Activated naive CD4-positive, alpha-beta T cell treated with anti-CD3 and anti-CD28 coated beads, Interleukin-2, amount 10 ng/mL, durations not matched to agents 7 days and 5 days (primary cell): ENCODE measurements around the gene LENG1.
"Not testable (repeated sequence)": the region's sequence is repeated elsewhere in the genome, so short reads cannot be mapped to it uniquely, and the experiment has no call there.

Experiments used
- CTCF ChIA-PET: fragments of 350-600 bp; sonication (Branson Sonifier 250); formaldehyde crosslinking; loops from one replicate; lab custom pipeline; 2021; ENCODE audit warnings: antibody characterized with exemption; lab: Charles Lee
- DNase-seq: peaks from one replicate; pipeline ENCODE4 v3.0.0-alpha.2; 2020
- H3K27ac Mint-ChIP-seq: one replicate; pipeline ENCODE4 v1.8.0; 2021; ENCODE audit warnings: mild to moderate bottlenecking, moderate library complexity, mixed read lengths
- H3K27me3 Mint-ChIP-seq: one replicate; pipeline ENCODE4 v1.8.0; 2021; ENCODE audit warnings: mild to moderate bottlenecking, mixed read lengths
- H3K36me3 Mint-ChIP-seq: one replicate; pipeline ENCODE4 v1.8.0; 2021; ENCODE audit warnings: mixed read lengths
- H3K4me1 Mint-ChIP-seq: one replicate; pipeline ENCODE4 v1.8.0; 2021; ENCODE audit warnings: mixed read lengths
- H3K4me3 Mint-ChIP-seq: one replicate; pipeline ENCODE4 v1.8.0; 2021; ENCODE audit warnings: mild to moderate bottlenecking, moderate library complexity, mixed read lengths
- H3K9me3 Mint-ChIP-seq: one replicate; pipeline ENCODE4 v1.8.0; 2021; ENCODE audit warnings: mixed read lengths

LENG1 gene

DNA sequence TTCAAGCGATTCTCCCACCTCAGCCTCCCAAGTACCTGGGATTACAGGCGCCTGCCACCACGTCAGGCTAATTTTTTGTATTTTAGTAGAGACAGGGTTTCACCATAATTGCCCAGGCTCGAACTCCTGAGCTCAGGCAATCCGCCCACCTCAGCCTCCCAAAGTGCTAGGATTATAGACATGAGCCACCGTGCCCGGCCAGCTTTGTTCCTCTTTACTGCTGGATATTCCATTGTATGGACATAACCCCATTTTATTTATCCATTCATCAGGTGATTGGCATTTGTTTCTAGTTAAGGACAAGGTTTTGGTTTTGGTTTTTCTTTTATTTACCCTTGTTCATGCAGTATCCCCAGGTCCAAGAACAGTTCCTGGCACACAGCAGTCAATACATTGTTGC, 37.0 kb upstream of the LENG1 start:
- CTCF ChIA-PET: interaction anchor here (1.5 kb wide), 1 partner anchor 27 kb away, joined by 4 read pairs; no protein-coding TSS in a partner anchor
- H3K27ac Mint-ChIP-seq: no peak overlapping the region
- peaks cover 24% of the 10 kb centered on the region for H3K36me3 Mint-ChIP-seq
- no peaks in the 10 kb centered on the region for H3K9me3 Mint-ChIP-seq
- H3K4me1 Mint-ChIP-seq: peaks cover 29% of the 10 kb centered on the region
- no peak overlapping the region for H3K4me3 Mint-ChIP-seq
- H3K27me3 Mint-ChIP-seq: no peaks in the 10 kb centered on the region
- no peak for DNase-seq

DNA sequence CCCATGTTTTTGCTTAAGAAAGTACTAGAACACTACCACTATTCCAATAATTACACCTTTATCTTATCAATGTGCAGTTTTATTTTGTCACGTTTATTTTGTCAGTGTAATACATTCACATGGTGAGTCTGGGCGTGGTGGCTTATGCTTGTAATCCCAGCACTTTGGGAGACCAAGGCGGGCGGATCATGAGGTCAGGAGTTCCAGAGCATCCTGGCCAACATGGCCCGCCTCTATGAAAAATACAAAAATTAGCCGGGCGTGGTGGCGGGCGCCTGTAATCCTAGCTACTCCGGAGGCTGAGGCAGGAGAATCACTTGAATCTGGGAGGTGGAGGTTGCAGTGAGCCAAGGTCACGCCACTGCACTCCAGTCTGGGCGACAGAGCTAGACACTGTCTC, 34.9 kb upstream of the LENG1 start:
- H3K27ac Mint-ChIP-seq, H3K4me3 Mint-ChIP-seq: not testable (repeated sequence)
- CTCF ChIA-PET: interaction anchor here (0.9 kb wide), 1 partner anchor 25 kb away, joined by 3 read pairs; no protein-coding TSS in a partner anchor

DNA sequence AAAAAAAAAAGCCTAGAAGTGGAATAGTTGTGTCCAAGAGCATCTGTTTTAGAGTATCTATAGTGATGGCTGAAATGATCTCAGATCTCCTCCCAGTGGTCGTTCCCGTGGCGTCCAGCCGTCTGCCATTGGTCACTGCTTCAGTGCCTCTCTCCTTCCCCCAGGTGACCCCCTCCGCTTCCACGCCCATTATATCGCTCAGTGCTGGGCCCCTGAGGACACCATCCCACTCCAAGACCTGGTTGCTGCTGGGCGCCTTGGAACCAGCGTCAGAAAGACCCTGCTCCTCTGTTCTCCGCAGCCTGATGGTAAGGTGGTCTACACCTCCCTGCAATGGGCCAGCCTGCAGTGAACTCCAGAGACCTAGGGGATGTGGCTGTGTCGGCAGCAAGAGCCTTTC, 33.5 kb upstream of the LENG1 start:
- no peak overlapping the region for H3K27ac Mint-ChIP-seq
- no peaks in the 10 kb centered on the region for H3K9me3 Mint-ChIP-seq
- peaks cover 28% of the 10 kb centered on the region for H3K4me1 Mint-ChIP-seq
- DNase-seq: no peak
- no peaks in the 10 kb centered on the region for H3K27me3 Mint-ChIP-seq
- H3K4me3 Mint-ChIP-seq: peak overlapping the region; percentile 89
- peaks cover 16% of the 10 kb centered on the region for H3K36me3 Mint-ChIP-seq
- CTCF ChIA-PET: interaction anchor here (0.7 kb wide), 1 partner anchor 74 kb away, joined by 3 read pairs; no protein-coding TSS in a partner anchor

More for the DNA sequence above, 34.9 kb upstream of the LENG1 start:
- H3K27me3 Mint-ChIP-seq, DNase-seq, H3K9me3 Mint-ChIP-seq: not testable (repeated sequence)
- H3K36me3 Mint-ChIP-seq: peaks cover 16% of the 10 kb centered on the region
- H3K4me1 Mint-ChIP-seq: peaks cover 25% of the 10 kb centered on the region

- H3K4me3 Mint-ChIP-seq: peak overlapping the region; percentile 89
- peaks cover 18% of the 10 kb centered on the region for H3K36me3 Mint-ChIP-seq
- CTCF ChIA-PET: interaction anchor here (0.7 to 1.2 kb wide), 2 partner anchors 74 to 75 kb away, joined by 3 read pairs; no protein-coding TSS in a partner anchor
- peaks cover 39% of the 10 kb centered on the region for H3K4me1 Mint-ChIP-seq
- peak overlapping the region; percentile 88 for H3K27ac Mint-ChIP-seq
- no peaks in the 10 kb centered on the region for H3K9me3 Mint-ChIP-seq
- no peak for DNase-seq
- H3K27me3 Mint-ChIP-seq: no peaks in the 10 kb centered on the region
Observed at GRCh38 chr19:54191811-54192453, 32.4 kb upstream of the LENG1 start.

- Mint-ChIP-seq H3K36me3 (peaks cover 21% of the 10 kb centered on the region), H3K27ac (peak within 1 kb of the TSS; percentile 96), H3K4me1 (peaks cover 44% of the 10 kb centered on the region), H3K9me3 (no peaks in the 10 kb centered on the region), H3K4me3 (peak within 1 kb of the TSS; percentile 89), H3K27me3 (no peaks in the 10 kb centered on the region)
- DNase-seq: peak; percentile 89
- CTCF ChIA-PET: interaction anchor here (1.2 kb wide), 1 partner anchor 74 kb away, joined by 3 read pairs; no protein-coding TSS in a partner anchor
Observed at GRCh38 chr19:54191011-54191810, 31.7 kb upstream of the LENG1 start, which contains the start of gene TSEN34. Gene TSEN34, plus strand, starts transcription at chr19:54191308. Its CDS starts 57 bp downstream, at chr19:54191365.

GRCh38 chr19:54190503-54191010, 31.0 kb upstream of the LENG1 start:
- DNase-seq: peak; percentile 100
- peaks cover 20% of the 10 kb centered on the region for H3K36me3 Mint-ChIP-seq
- peak overlapping the region; percentile 96 for H3K27ac Mint-ChIP-seq
- H3K4me3 Mint-ChIP-seq: peak overlapping the region; percentile 89
- peaks cover 46% of the 10 kb centered on the region for H3K4me1 Mint-ChIP-seq
- no peaks in the 10 kb centered on the region for H3K27me3 Mint-ChIP-seq
- no peaks in the 10 kb centered on the region for H3K9me3 Mint-ChIP-seq
- CTCF ChIA-PET: no interaction called here

DNA sequence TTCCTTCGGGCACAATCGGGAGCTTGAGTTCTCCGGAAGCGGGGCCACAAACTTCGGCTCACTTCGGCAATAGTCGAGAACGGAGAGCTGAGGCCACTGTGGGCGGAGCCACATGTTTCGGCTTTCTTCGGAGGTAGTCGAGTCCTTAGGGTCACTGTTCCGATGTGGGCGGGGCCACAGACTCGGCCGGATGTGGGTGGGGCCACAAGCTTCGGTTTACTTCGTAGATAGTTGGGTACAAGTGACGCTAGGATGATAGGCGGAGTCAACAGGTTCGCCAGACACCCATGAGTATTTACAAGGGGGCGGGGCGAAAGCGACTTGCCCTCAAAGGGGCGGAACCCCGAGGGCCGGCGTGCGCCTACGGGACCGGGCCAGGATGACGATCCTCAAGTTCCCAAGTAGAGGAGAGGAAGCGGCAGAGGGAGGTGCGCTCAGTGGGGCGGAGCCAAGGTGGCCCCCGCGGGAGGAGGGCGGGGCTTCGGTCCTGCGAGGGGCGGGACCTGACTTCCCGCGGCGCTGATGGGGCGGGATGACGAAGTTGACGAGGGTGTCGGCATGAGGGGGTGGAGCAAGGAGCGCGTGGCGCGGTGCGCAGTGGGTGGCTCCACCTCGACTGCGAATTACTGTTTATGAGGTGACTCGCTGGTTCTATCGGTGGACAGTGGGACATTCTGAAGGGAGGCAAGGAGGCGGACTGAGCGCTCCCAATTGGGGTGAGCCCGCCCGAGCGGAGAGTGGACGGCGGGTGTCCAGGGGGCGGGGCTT, 30.4 kb upstream of the LENG1 start:
- H3K9me3 Mint-ChIP-seq: no peaks in the 10 kb centered on the region
- H3K36me3 Mint-ChIP-seq: peaks cover 19% of the 10 kb centered on the region
- DNase-seq: peak; percentile 100
- peak overlapping the region; percentile 89 for H3K4me3 Mint-ChIP-seq
- CTCF ChIA-PET: interaction anchor here (0.7 to 2.5 kb wide), 5 partner anchors 9 to 37 kb away, joined by 3 to 10 read pairs (median 4); partner anchors contain the start of gene LENG1
- H3K27ac Mint-ChIP-seq: peak overlapping the region; percentile 96
- H3K4me1 Mint-ChIP-seq: peaks cover 45% of the 10 kb centered on the region
- no peaks in the 10 kb centered on the region for H3K27me3 Mint-ChIP-seq

GRCh38 chr19:54189145-54189734, 29.7 kb upstream of the LENG1 start, which contains the start of gene MBOAT7:
Gene MBOAT7, minus strand, starts transcription at chr19:54189580. Its CDS starts 1,072 bp downstream, at chr19:54188508.
- H3K36me3 Mint-ChIP-seq: peaks cover 17% of the 10 kb centered on the region
- CTCF ChIA-PET: interaction anchor here (0.7 to 2.5 kb wide), 5 partner anchors 9 to 38 kb away, joined by 3 to 10 read pairs (median 4); partner anchors contain the start of gene LENG1
- DNase-seq: no peak
- peak within 1 kb of the TSS; percentile 96 for H3K27ac Mint-ChIP-seq
- H3K27me3 Mint-ChIP-seq: no peaks in the 10 kb centered on the region
- H3K9me3 Mint-ChIP-seq: no peaks in the 10 kb centered on the region
- H3K4me3 Mint-ChIP-seq: peak within 1 kb of the TSS; percentile 89
- peaks cover 44% of the 10 kb centered on the region for H3K4me1 Mint-ChIP-seq

DNA sequence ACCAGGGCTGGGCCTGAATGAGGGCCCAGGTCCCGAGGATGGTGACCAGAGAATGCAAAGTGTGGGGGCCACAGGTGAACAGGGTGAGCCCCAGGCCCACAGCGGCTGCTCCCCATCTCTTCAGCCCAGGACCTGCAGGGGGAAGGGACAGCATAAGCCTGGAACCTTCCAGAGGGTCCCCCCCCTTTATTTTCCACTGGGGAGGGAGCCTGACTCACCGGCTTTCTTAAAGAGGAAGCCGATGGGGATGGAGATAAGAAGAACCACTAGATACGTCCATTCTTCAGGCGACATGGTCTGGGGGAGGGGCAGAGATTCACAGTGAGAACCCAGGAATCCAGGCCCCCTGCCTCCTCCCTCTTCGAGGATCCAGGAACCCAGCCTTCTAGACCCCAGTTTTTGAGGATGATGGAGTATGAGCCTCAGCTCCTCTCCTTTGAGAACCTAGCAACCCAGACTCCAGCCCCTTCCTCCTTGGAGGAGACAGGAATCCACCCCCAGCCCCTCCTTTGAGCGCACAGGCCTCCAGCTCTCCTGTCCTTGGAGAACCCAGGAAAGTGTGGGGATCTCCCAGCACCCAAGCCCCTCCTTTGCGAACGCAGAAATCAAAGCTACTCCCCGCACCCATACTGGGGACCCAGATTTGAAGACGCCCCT, 28.8 kb upstream of the LENG1 start:
- Mint-ChIP-seq H3K9me3 (no peaks in the 10 kb centered on the region), H3K36me3 (peaks cover 16% of the 10 kb centered on the region), H3K4me1 (peaks cover 43% of the 10 kb centered on the region), H3K27ac (peak overlapping the region; percentile 96), H3K4me3 (peak overlapping the region; percentile 89), H3K27me3 (no peaks in the 10 kb centered on the region)
- CTCF ChIA-PET: interaction anchor here (0.7 to 2.5 kb wide), 4 partner anchors 10 to 43 kb away, joined by 3 to 10 read pairs (median 4); no protein-coding TSS in a partner anchor
- DNase-seq: peak; percentile 70

DNA sequence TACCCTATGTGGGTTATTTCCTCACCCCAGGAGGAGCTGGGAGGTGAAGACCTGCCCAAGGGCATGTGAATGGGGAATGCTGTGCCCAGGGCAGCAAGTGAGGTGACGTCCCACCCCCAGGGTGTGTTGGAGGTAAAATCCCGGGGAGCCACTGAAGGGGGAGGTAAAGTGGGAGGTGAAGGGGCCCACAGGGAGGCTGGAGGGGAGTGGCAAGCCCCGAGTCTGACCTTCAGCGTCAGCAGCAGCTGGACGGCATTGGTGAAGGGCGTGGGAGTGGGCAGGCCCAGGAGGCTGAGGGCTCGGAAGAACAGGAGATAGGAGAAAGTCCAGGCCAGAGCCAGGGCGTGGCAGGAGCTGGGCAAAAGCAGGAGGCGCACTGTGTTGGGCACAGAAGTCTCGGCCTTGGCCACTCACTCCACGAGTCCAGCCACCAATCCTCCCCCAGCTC, 27.4 kb upstream of the LENG1 start:
- H3K36me3 Mint-ChIP-seq: peaks cover 12% of the 10 kb centered on the region
- peak overlapping the region; percentile 73 for H3K27ac Mint-ChIP-seq
- CTCF ChIA-PET: no interaction called here
- H3K4me3 Mint-ChIP-seq: peak overlapping the region; percentile 89
- H3K27me3 Mint-ChIP-seq: no peaks in the 10 kb centered on the region
- peaks cover 32% of the 10 kb centered on the region for H3K4me1 Mint-ChIP-seq
- H3K9me3 Mint-ChIP-seq: no peaks in the 10 kb centered on the region
- no peak for DNase-seq

DNA sequence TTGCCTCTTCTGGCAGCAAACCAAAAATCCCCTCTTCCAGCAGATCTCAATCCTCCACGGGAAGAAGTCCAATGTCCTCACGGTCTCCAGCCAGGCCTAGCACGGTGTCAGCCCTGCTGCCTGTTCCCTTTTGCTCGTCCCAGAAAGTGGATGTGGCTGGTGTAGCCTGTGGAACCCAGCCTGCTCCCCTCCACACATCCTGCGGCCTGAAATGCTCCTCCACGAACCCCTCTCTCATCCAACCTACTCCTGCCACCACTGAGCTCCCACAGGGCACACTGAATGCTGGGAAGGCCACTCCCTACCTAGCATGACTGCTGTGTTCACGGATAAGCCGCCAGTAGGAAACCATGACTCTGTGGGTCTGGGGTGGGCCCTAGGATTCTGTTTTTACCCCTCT, 26.8 kb upstream of the LENG1 start:
- no peak for DNase-seq
- H3K4me1 Mint-ChIP-seq: peaks cover 27% of the 10 kb centered on the region
- no peaks in the 10 kb centered on the region for H3K9me3 Mint-ChIP-seq
- H3K27me3 Mint-ChIP-seq: no peaks in the 10 kb centered on the region
- peaks cover 9% of the 10 kb centered on the region for H3K36me3 Mint-ChIP-seq
- H3K27ac Mint-ChIP-seq: no peak overlapping the region
- CTCF ChIA-PET: no interaction called here
- no peak overlapping the region for H3K4me3 Mint-ChIP-seq

DNA sequence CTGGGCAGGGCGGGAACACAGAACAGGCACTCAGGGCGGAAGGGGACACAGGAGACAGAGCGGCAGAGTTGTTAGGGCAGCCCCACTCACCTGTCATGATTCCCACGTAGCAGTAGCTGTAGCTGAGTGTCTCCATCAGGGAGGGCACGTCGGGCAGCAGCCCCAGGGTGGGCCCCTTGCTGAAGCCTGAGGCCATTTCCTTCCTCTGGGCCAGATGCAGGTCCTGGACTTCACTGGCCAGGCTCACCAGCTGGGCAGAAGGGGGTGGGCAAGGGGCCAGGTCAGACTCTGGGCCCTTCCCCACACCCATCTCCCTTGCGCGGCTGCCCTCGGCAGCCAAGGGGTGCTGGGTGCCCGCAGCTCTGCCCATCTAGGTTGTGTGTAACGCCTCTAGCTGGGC, 23.9 kb upstream of the LENG1 start:
- H3K9me3 Mint-ChIP-seq: no peaks in the 10 kb centered on the region
- peaks cover 22% of the 10 kb centered on the region for H3K4me1 Mint-ChIP-seq
- H3K27me3 Mint-ChIP-seq: no peaks in the 10 kb centered on the region
- no peak overlapping the region for H3K27ac Mint-ChIP-seq
- no peak overlapping the region for H3K4me3 Mint-ChIP-seq
- H3K36me3 Mint-ChIP-seq: peaks cover 11% of the 10 kb centered on the region
- CTCF ChIA-PET: interaction anchor here (2.1 kb wide), 1 partner anchor 82 kb away, joined by 4 read pairs; no protein-coding TSS in a partner anchor
- no peak for DNase-seq
